ENCODE measurements around the gene SHROOM4. TPM values are rescaled to one million over a fixed set of nuclear protein-coding genes. Genes with fewer than 3 reads are reported as not detected.

Gene SHROOM4
- total RNA-seq, 1 donor from 2014 or later, result 22.0 TPM

- no peak for DNase-seq (ENCODE audit: low spot score)
Observed at GRCh38 chrX:50707955-50708699, 105.9 kb downstream of the SHROOM4 start.

GRCh38 chrX:50707405-50707804 lies 106.6 kb downstream of the SHROOM4 start:
- no peak for DNase-seq (ENCODE audit: low spot score)

GRCh38 chrX:50705042-50705441 lies 109.0 kb downstream of the SHROOM4 start:
- no peak for DNase-seq (ENCODE audit: low spot score)

GRCh38 chrX:50704360-50704759 lies 109.6 kb downstream of the SHROOM4 start:
- no peak for DNase-seq (ENCODE audit: low spot score)

GRCh38 chrX:50700921-50701320 lies 113.1 kb downstream of the SHROOM4 start:
- DNase-seq (ENCODE audit: low spot score), result no peak

- DNase-seq (ENCODE audit: low spot score), result no peak
Observed at GRCh38 chrX:50698944-50699343, 115.0 kb downstream of the SHROOM4 start.

- no peak for DNase-seq (ENCODE audit: low spot score)
Observed at GRCh38 chrX:50697691-50698090, 116.3 kb downstream of the SHROOM4 start.

- no peak for DNase-seq (ENCODE audit: low spot score)
Observed at GRCh38 chrX:50691820-50692219, 122.2 kb downstream of the SHROOM4 start.

- no peak for DNase-seq (ENCODE audit: low spot score)
Observed at GRCh38 chrX:50684871-50685270, 129.1 kb downstream of the SHROOM4 start.

- no peak for DNase-seq (ENCODE audit: low spot score)
Observed at GRCh38 chrX:50680990-50681389, 133.0 kb downstream of the SHROOM4 start.

GRCh38 chrX:50677789-50678188 lies 136.2 kb downstream of the SHROOM4 start:
- no peak for DNase-seq (ENCODE audit: low spot score)

GRCh38 chrX:50671661-50672060 lies 142.3 kb downstream of the SHROOM4 start:
- no peak for DNase-seq (ENCODE audit: low spot score)

- DNase-seq (ENCODE audit: low spot score), result no peak
Observed at GRCh38 chrX:50668860-50669259, 145.1 kb downstream of the SHROOM4 start.

- DNase-seq (ENCODE audit: low spot score), result no peak
Observed at GRCh38 chrX:50648156-50648555, 165.8 kb downstream of the SHROOM4 start.

GRCh38 chrX:50644496-50644895 lies 169.5 kb downstream of the SHROOM4 start:
- no peak for DNase-seq (ENCODE audit: low spot score)

- DNase-seq (ENCODE audit: low spot score), result no peak
Observed at GRCh38 chrX:50643525-50644137, 170.4 kb downstream of the SHROOM4 start.

GRCh38 chrX:50638123-50638522 lies 175.9 kb downstream of the SHROOM4 start:
- no peak for DNase-seq (ENCODE audit: low spot score)

- no peak for DNase-seq (ENCODE audit: low spot score)
Observed at GRCh38 chrX:50635817-50636365, 178.1 kb downstream of the SHROOM4 start.

GRCh38 chrX:50635162-50635561 lies 178.8 kb downstream of the SHROOM4 start:
- no peak for DNase-seq (ENCODE audit: low spot score)

- DNase-seq (ENCODE audit: low spot score), result no peak
Observed at GRCh38 chrX:50629774-50630173, 184.2 kb downstream of the SHROOM4 start.

GRCh38 chrX:50627696-50628095 lies 186.3 kb downstream of the SHROOM4 start:
- no peak for DNase-seq (ENCODE audit: low spot score)

- no peak for DNase-seq (ENCODE audit: low spot score)
Observed at GRCh38 chrX:50626432-50626831, 187.6 kb downstream of the SHROOM4 start.

- DNase-seq (ENCODE audit: low spot score), result no peak
Observed at GRCh38 chrX:50622751-50623150, 191.2 kb downstream of the SHROOM4 start.

All from mesenteric fat pad (tissue), 1 donor.